NCI-H2227 (cell line): ENCODE measurements around the gene TMEM127.
"Not testable (repeated sequence)": the region's sequence is repeated elsewhere in the genome, so short reads cannot be mapped to it uniquely, and the experiment has no call there.

ENCODE experiments used
- DNase-seq: peaks from one replicate; lab custom pipeline; 2025; ENCODE audit not compliant: unreplicated experiment; lab: John Stamatoyannopoulos, UW

The TMEM127 gene

DNA sequence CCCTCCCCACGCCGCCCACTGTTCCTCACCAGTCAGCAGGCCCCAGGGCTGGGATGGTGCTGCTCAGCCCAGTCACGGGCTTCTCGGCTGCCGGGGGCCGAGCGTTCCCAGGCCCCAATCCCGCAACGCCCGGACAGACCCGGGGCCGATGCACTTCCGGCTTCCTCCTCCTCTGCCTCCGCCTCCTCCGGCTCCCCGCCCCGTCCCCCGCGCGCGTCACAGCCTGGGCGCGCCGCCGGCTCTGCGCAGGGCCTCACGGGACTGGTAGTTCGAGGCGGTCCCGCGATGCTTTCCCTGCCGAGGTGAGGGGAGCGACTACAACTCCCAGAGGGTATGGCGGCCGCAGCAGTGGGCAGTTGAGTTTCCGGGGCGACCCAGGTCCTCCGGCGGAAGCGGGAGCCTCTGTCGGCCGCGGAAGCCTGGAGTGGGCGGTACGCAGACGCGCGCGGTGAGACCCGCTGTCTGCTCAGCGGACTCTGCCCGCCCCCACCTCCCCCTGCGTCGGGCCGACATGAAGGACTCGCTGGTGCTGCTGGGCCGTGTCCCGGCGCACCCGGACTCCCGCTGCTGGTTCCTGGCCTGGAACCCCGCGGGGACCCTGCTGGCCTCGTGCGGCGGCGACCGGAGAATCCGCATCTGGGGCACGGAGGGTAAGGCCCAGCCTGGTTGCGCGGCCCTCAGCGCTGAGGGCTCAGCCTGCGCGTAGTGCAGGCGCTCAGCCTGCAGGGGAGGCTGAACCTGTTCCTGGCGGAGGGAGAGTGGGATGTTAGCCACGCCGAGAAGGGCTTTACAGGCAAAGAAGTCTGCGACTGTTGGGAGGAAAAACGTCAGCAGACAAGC, at the start of gene TMEM127, which contains the start of gene CIAO1:
Gene TMEM127, minus strand, starts transcription at position 158 of the 840 bp plus-strand sequence. CDS start 616 bp downstream, outside the sequence.
Gene CIAO1, plus strand, starts transcription at position 386 of the 840 bp plus-strand sequence. Its CDS starts 126 bp downstream, at position 512.
- peak; percentile 99 for DNase-seq

GRCh38 chr2:96315005-96315399, 49.2 kb upstream of the TMEM127 start:
- no peak for DNase-seq

GRCh38 chr2:96308248-96308647, 42.5 kb upstream of the TMEM127 start:
- peak; percentile 86 for DNase-seq

DNA sequence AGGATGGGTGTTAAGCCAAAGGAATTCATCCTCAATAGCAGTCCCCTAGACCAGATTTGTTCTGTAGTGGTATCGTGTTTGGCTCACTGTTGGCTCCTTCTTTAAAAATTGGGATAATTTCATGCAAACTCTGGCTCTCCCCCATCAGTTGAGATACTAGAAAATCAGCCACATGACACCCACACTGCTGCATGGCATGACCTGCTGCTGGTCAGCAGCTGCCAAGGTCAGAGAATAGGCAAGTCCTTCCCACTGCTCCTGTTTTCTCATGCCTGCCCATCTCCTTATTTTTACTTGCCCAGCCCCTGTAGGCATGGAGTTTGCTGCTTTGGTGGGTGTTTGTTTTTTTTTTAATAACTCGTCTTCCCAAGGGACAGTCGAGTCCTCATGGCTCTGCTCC, 40.6 kb upstream of the TMEM127 start:
- DNase-seq, result no peak

DNA sequence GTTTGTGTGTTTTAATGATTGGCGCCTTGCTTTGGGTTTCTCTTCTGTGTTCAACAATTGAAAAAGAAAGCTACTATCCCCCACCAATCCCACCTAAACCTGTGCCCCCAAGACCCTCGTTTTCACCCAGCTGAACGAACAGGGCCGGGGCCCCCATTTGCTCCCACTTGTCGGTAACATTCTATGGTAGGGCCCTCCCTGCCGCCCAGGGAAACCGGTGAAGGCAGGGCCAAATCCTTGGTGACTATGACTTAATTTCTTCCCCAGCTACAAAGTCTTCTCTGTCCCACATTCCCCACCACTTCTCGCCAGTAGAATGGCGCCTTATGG, 40.1 kb upstream of the TMEM127 start:
- DNase-seq, result no peak

DNA sequence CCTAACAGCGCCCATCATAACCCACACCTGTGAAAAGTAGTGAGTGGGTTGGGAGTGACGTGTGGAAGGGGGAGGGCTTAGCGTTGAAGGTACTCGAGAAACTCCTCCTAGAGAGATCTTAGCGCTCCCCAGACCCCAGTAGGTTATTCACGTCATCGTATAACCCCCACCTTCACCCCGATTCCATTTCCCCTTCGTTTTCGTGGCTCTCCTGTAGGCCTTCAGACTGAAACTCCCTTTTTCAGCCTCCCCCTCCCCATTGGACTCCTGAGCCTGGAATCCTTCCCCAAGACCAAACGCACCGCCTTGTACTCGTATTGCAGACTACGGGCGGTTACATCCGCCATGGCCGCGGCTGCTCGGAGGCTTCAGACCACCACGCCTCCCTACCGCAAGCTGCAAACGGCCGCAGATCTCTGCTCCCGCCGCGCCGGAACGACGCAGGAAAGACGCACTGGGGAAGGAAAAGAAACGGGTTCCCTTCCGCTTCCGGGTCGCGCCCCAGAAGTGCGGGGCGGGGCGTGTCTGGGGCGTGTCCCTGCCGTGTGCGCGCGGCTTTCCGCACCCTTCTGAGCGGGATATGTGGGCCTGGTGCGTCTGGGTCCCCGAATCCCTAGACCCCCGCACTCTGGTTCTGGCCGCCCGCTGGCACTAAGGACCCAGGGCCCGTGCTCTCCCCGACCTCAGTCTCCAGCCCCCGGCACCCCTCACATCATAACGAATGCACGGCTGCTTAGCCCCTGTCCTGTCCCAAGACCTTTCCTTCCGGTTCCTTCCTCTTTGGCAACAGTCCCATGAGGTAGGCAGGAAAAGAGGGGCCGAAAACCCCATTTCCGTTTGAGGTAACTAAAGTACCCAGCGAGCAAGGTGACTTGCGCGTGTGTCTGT, 39.5 kb upstream of the TMEM127 start, which contains the start of gene SNRNP200:
Gene SNRNP200, minus strand, starts transcription at position 456 of the 888 bp plus-strand sequence. Its CDS starts 109 bp downstream, at position 347.
- DNase-seq, result peak; percentile 96

DNA sequence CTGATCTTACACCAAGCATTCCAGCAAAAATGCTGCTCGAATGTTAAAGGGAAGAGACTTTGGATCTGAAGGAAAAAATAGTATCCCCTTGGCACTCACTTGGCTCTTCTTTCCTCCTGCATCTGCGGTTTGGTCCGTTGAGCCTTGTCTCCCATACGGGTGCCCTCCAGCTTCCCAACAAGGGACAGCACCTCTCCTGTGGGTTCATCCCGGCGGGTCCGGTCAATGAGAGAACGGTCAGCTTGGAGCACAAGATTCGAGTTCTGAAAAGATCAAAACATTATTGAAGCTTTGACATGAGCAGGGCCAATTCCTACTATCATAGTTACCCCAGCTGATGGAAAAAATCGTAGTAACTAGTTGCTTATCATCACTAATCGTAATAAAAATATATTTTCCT, 38.8 kb upstream of the TMEM127 start:
- DNase-seq, result no peak

GRCh38 chr2:96301865-96302264, 36.1 kb upstream of the TMEM127 start:
- no peak for DNase-seq

- DNase-seq, result no peak
Measured at GRCh38 chr2:96296925-96297324, 31.1 kb upstream of the TMEM127 start.

DNA sequence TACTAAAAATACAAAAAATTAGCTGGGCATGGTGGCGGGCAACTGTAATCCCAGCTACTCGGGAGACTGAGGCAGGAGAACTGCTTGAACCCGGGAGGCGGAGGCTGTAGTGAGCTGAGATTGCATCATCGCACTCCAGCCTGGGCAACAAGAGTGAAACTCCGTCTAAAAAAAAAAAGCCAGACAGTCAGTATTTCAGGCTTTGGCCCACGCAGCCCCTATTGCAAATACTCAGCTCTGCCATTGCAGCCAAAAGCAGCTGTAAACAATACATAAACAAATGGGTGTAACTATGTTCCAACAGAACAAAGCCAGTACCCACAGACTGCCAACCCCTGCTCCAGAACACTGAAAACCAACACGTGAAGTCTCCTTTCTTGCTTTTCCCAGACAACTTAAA, 28.5 kb upstream of the TMEM127 start:
- not testable (repeated sequence) for DNase-seq

DNA sequence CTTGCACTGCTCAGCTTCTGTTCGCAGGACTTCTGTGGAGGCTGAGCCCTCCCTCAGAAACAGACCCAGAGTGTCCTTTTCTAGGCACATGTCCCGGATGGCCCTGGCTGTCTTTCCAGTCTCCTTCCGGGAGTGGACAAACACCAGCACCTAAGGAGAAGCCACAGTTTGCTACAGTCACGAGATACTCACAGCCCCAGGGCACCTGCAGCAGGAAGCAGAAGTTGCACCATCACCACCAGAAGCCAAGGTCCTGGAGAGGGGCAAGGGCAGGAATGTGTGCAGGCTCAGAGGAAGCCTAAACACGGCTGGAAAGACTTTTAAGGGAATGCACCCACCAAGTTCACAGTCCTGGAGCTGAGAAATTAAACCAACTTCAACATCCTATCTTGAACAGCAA, 26.0 kb upstream of the TMEM127 start:
- no peak for DNase-seq

DNA sequence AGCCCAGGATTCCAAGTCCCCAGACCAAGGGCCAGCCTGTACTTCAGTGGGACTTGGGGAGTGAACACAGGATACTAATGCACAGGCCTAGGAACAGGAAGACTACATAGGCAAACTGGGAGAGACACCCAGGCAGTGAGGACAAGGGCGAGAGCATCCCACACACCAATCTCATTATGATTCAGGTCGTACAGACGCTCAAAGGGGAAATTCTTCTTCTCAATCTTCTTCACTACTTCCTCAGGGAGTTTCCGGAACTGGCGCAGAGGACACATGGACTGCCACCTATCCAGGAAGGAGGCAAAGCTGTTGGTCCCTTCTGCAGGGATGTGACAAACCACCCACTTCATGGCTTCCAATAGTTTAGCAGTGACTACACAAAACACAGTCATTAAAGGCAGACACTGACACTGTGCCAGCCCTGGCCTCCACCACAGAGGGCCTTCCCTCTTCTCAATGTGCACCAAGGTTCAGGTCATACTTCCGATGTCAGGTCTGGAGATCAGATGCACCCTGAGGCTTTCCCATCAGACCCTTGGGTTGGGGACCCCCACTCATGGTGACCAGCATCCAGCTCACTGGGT, 21.6 kb upstream of the TMEM127 start:
- no peak for DNase-seq

GRCh38 chr2:96276787-96277499, 11.1 kb upstream of the TMEM127 start:
- DNase-seq, result no peak

GRCh38 chr2:96274355-96275056, 8.7 kb upstream of the TMEM127 start:
- DNase-seq, result no peak

DNA sequence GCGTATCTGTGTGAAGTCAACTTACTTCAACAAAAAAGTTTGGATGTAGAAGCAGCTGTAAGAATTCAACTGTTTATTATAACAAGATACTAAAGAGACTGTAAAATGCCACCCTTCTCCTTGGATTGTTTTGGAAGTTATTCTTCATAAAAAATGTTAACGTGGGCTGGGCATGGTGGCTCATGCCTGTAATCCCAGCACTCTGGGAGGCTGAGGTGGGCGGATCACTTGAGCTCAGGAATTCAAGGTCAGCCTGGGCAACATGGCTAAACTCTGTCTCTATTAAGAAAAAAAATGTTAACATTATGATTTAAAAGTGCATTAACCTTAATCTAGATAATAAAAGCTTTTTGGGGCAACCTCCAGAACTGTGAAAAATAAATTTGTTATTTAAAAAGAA, 8.0 kb upstream of the TMEM127 start:
- no peak for DNase-seq

DNA sequence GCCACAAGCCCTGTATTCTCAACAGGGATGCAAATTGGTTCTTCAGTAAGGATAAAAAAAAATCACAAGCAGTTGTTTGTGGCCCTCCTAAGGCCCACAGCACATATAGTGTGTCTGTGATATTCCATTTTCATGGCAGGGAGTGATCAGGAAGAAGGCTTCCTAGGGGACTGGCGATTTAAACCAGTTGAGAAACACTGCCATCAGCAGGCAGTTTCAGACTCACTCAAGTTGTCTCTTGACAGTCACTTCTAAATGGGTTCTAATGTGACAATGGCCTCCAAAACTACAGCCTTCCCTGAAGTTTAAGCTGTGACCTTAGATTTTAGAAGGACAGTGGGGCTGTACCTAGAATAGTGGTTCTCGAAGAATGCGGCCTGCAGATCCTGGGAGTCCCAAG, 6.2 kb upstream of the TMEM127 start:
- no peak for DNase-seq

DNA sequence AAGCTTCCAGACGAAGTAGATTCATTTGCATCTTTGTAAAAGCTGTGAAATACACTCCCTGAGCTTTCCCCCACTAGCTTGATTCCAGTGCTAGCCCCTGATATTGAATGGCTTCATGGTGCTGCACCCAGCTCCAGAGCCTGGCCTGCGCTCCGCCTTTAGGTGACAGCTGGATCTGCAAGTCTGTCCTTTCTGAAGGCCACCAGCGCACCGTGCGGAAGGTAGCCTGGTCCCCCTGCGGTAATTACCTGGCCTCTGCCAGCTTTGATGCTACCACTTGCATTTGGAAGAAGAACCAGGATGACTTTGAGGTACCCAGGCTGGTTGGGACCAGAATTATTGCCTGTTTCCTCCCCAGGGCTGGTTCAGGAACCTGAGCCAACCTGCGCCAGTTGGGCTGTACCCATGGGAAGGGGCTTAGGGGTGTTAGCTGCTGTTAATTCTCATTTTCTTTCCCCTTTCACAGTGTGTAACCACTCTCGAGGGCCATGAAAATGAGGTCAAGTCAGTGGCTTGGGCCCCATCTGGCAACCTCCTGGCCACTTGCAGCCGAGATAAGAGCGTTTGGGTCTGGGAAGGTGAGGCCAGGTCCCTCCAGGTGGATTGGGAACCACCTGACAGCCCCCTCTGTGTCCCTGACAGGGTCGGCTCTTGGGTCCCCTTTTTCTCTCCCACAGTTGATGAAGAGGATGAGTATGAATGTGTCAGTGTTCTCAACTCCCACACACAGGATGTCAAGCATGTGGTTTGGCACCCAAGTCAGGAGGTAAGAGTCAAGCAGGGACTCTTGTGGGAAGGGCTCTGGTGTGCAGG, 1.6 kb upstream of the TMEM127 start:
- DNase-seq, result peak; percentile 56

- DNase-seq, result peak; percentile 80
Measured at GRCh38 chr2:96265349-96265839, 403 bp downstream of the TMEM127 start.
